HG03097 (cell line): ENCODE measurements around the gene WDR70.
"Not testable (repeated sequence)": the region's sequence is repeated elsewhere in the genome, so short reads cannot be mapped to it uniquely, and the experiment has no call there.

Source experiments
- ATAC-seq: cut with Tn5 transposase; IDR thresholded peaks from one replicate; pipeline ENCODE4 v1.9.1; 2021; ENCODE audit not compliant: unreplicated experiment, low FRiP score

Gene WDR70

DNA sequence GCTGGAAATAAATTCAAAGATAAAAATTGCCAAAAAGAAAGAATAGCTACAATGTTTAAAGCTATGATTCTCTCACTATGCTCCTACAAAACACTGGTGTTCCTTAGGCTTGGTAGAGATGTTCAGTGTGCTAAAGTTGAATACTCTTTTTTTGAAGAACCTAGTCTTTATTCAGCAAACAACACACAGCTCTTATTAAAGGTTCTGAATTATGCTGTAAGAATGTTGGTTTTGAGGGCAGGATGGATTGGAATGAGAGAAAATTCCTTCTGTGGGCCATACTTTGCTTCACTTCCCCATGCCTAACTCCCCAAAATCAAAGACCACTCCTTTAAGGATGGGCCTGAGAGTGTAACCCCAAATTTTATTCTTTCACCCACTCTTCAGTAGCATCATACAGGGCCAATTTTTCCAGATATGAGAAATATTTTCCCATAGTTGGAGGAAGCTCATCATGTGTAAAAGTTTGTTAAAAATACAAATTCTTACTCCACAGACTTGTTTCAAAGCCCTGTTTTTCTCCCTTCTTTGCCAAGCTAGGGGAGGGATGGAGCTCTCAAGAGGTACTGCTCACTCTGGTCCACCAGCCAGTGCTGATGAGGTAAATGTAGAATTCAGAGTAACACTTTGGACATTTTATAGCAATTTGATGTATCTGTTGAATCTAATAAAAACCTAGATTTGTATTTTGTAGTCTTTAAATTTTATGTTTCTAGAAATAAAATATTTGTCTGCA lies 361.4 kb downstream of the WDR70 start:
- no peak for ATAC-seq

- ATAC-seq, result no peak
Observed at GRCh38 chr5:37742111-37742510, 363.0 kb downstream of the WDR70 start.

DNA sequence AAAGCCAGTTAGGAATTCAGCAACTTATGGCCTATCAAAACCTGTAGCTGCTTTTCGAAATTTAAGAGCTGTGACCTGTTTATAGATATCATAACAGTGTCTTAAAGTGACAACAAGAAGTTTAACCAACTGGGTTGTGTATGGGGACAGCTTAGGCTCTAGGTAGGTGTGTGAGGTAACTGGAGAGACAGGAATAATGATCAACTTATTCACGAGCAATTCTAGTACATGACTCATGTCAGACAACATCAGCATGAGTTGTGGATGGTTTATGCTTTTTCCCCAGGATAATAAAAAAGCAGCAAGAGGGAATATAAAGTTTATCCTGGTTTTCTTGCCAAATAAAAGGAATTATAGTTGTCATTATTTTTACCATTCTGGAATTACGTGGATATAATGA lies 372.1 kb downstream of the WDR70 start:
- ATAC-seq, result no peak

GRCh38 chr5:37754976-37755375 lies 375.9 kb downstream of the WDR70 start:
- ATAC-seq, result no peak

- ATAC-seq, result no peak
Observed at GRCh38 chr5:37755581-37755980, 376.5 kb downstream of the WDR70 start.

- ATAC-seq, result no peak
Observed at GRCh38 chr5:37756248-37756647, 377.1 kb downstream of the WDR70 start.

- ATAC-seq, result no peak
Observed at GRCh38 chr5:37757980-37758582, 379.0 kb downstream of the WDR70 start.

DNA sequence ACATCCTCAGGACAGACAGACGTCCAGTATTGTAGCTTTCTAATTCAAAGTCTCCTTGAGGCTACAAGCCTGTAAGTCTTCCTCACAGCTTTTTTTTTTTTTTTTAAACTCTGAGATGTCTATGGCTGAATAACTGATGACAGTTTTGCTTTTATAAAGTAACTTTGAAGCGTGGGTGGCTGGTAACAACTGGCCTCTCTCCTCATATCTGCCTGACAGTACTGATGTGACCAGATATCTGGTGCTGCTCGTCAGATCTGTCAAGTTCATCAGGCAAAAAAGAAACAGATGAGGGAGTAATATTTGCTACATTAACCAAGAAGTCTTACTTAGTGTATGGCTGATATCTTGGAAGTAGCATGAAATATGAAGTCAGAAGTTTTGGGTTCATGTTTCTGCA lies 388.1 kb downstream of the WDR70 start:
- ATAC-seq, result no peak

GRCh38 chr5:37767961-37768360 lies 388.8 kb downstream of the WDR70 start:
- no peak for ATAC-seq

DNA sequence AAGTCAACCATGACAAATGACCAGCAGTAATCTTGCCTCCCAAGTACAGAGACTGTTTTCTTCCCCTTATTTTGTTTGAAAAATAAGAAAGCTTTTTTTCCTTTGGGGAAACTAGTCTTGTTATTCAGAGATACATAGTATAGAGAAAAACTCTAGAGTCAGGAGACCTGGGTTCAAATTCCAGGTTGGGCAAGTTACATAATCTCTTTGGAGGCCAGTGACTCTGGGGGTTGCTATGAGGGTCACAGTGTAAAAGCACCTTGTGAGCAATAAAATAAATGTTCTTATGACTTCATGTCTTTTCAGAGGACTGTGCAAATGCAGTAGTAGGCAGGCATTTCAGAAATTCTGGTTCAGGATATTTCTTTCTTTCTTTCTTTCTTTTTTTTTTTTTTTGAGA lies 389.3 kb downstream of the WDR70 start:
- ATAC-seq, result no peak

- ATAC-seq, result no peak
Observed at GRCh38 chr5:37769108-37769507, 390.0 kb downstream of the WDR70 start.

- ATAC-seq, result no peak
Observed at GRCh38 chr5:37769840-37770239, 390.7 kb downstream of the WDR70 start.

DNA sequence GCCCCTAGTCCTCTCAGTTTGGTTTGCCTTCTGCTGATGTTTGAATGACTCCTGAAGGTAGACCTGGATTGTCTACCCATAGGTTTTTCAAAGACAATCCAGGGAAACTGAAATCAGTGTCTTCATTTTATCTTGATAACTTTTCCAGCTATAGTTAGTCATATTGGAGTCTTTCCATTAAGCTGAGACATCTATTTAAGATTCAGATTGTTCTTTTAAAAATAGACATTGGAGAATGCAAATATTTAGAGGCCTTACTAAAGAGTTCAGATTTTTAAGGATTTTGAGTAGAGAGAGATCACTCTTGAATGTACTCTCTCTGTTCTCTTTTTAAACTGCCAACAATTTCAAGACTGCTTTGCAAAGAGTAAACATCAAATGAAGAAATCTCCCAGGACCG lies 391.7 kb downstream of the WDR70 start:
- no peak for ATAC-seq

DNA sequence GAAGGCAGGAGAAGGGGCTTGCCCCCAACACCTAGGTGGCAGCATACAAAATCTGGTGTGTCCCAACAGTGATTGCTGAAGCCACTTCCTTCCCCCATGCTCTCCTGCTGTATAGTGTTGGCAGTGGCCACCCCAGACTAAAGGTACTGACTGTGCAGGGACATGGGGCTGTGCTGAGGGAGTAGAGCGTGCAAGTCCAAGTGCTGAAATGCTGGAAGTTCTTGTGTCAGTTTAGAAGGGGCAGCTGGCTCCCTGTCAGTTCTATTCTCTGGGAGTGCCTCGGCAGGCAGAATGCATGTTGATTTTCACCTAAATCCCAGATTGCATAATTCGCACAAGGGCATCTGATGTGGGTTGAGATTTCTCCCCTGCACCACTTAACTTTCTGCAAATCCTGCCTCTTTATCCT lies 392.1 kb downstream of the WDR70 start:
- no peak for ATAC-seq

- ATAC-seq, result no peak
Observed at GRCh38 chr5:37771731-37772130, 392.6 kb downstream of the WDR70 start.

- ATAC-seq, result no peak
Observed at GRCh38 chr5:37772255-37772654, 393.1 kb downstream of the WDR70 start.

GRCh38 chr5:37773809-37774208 lies 394.7 kb downstream of the WDR70 start:
- no peak for ATAC-seq

- ATAC-seq, result no peak
Observed at GRCh38 chr5:37774912-37775483, 395.9 kb downstream of the WDR70 start.

DNA sequence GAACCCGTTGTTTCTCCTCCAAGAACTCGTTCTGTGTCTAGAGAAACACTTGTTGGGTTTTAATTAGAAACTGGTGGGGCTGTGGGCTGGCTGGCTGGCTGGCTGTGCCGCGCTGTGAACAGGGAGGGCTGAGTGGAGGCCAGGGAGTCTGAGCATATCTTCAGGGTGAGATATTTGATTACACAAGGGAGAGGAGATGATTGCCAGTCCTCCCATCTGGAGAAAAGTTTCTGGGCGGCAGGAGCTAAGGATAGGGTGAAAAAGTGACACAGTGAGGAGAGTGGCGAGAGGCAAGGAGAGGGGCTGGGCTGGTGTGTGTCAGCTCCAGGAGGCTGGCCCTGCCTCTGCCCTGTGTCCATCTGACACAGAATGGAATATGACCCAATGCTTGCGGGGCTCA lies 397.7 kb downstream of the WDR70 start:
- no peak for ATAC-seq

GRCh38 chr5:37777432-37778130 lies 398.5 kb downstream of the WDR70 start:
- ATAC-seq, result no peak

DNA sequence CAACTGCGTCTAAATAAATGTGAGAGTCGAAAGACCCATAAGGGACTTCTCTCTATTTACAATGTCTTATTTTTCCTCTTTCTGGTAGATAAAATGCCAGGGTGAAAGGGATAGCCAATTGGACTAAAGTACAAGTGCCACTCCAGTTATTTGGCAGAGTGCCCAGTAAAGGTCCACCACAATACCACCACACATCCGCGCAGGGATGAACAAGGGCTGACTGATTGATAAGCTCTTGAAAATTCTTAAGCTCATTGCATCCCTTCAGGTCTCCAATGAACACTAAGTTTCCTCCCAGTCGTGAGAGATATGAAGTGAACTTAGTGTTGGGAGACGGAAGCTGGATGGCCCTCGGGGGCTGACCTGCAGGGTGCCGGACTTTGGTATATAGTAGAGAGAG lies 402.3 kb downstream of the WDR70 start:
- ATAC-seq, result not testable (repeated sequence)

DNA sequence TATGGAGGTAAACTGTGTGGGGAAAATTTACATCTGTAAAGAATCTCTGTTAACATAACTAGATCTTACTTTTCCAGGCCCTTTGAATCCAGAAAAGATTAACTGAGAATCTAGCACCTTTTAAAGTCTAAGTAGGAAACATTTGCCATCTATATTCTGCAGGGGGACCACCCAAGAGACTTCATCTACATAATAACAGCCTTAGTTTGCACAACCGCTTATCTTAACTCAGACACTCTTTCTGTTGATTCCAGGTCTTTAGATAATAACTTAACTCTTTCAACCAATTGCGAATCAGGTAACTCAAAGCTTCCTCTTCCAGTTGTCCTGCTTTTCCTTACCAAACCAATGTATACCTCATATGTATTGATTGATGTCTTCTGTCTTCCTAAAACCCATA lies 407.3 kb downstream of the WDR70 start:
- no peak for ATAC-seq
